HG02870 (cell line): ENCODE measurements around the gene KIF3A.

Experiments
- ATAC-seq: cut with Tn5 transposase; IDR thresholded peaks from one replicate; pipeline ENCODE4 v1.9.1; 2021; ENCODE audit warnings: mild to moderate bottlenecking, moderate library complexity; ENCODE audit not compliant: unreplicated experiment

The KIF3A gene

DNA sequence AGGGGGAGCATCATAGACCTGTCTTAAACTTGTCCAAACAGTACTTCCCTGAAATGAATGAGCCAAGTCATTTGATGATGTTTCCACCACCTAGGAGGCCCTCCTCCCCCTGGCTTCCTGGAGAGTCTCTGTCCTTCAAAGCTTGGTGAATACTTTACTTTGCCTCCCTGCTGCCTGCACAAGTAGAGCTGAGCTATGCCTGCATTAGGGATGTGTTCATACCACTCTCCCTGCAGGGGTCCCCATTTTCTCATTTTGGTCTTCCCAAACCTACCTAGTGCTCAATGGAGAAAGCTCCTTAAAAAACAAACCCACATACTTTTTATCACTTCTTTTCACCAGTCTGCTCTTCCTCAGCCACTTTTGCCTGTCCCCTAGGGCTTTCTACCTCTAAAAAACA lies 17.6 kb upstream of the KIF3A start:
- ATAC-seq, result no peak

- no peak for ATAC-seq
Measured at GRCh38 chr5:132754111-132754510, 16.8 kb upstream of the KIF3A start.

DNA sequence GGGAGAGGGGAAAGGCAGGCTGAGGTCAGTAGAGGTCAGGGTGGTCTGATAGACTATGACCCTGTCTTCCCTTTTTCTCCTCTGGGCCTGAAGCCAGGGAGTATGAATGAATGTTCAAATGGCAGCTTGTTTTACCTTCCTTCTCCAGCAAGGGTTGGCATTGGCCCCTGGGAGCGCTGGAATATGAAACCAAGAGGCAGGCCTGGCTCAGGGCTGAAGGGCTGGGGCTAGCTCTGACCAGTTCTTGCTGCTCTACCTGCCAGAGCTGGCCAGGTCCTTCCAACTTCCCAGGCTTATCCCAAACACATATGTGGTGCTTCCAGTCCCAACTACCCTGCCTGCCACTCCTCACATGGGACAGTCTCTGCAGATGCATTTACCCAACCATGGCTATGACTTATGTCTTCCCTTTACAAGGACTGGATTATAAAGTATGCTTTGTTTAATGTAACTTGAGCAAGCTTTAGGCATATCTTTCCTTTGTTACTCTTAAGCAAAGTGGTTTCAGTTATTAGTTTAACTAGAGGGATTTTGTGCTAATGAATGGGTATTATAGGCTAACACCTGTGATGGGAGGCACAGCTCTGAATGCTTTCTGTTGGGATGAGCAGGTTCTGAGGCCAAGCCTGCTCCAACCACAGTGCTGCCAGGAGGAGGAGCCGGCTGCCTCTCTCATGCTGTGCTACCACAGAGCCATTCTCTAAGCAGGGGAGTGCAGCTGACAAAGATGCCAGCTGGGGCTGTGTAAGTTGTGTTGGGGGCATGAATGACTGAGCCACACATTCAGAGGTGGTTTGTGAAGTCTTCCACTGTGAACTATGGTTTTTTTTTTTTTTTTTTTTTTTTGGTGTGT lies 16.0 kb upstream of the KIF3A start:
- no peak for ATAC-seq

GRCh38 chr5:132752581-132753125 lies 15.3 kb upstream of the KIF3A start:
- no peak for ATAC-seq

DNA sequence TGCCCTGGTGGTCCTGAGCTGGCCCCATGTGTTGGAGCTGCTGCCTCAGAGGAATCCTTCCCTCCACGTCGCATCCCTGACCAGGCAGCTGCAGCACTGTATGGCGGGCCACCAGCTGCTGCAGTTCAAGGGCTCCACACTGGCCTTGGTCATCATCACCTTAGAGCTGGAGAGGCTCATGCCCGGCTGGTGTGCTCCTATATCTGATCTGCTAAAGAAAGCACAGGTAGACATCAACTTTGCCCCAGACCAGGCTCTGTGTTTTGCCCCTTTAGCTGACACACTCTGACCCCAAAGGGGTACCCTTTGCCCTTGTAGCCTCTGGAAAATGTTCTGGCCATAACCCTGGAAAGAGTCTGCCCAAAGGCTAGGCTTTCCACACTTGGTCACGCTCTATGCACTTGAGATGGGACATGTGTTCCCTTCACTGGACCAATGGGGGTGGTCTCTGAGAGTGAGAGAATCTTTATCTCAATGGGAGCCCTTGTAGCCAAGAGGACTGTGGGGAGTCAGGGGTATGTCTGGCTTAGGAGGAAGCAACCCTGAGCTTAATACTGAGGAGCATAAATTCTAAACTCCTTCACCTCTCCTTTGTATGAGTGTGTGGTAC lies 14.7 kb upstream of the KIF3A start:
- ATAC-seq, result no peak

DNA sequence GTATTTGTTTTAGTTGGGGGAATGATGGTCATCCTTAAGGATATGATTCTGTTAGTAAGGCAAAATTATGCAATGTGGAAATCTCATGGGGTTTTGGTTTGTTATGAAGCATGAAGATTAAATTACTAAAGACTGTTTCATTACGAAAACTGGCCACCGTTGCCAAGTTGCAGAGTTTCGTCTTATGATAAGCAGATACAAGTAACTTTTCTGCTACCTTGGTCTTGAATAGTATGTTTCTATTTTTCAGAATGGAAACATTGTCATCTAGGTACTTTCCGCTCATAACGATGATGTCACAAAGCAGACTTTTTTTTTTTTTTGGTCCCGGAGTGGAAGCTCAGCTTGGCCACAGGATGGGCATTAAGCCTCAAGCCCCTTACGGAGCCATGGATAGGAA lies 14.1 kb upstream of the KIF3A start:
- ATAC-seq, result peak; percentile 41

- ATAC-seq, result peak; percentile 42
Measured at GRCh38 chr5:132750471-132751230, 13.3 kb upstream of the KIF3A start.

DNA sequence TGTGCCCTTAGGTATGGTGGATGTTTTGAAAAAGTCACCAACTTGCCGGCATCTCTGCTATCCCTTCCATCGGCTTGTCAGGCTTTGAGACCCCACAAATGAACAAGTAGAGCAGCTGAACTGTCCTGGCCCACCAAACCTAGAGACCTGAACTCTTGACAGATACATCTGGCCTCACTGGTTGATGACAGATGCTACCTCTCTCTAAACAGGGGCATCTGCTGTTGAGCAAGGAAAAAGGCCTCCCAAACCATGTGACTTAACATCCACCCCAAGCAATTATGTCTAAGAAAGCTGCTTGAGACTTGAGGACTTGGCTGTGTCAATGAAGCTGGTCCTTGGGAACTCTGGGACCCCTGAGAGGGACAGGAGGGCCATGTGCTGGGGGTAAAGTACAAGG lies 12.2 kb upstream of the KIF3A start:
- ATAC-seq, result no peak

- ATAC-seq, result no peak
Measured at GRCh38 chr5:132748522-132749000, 11.2 kb upstream of the KIF3A start.

DNA sequence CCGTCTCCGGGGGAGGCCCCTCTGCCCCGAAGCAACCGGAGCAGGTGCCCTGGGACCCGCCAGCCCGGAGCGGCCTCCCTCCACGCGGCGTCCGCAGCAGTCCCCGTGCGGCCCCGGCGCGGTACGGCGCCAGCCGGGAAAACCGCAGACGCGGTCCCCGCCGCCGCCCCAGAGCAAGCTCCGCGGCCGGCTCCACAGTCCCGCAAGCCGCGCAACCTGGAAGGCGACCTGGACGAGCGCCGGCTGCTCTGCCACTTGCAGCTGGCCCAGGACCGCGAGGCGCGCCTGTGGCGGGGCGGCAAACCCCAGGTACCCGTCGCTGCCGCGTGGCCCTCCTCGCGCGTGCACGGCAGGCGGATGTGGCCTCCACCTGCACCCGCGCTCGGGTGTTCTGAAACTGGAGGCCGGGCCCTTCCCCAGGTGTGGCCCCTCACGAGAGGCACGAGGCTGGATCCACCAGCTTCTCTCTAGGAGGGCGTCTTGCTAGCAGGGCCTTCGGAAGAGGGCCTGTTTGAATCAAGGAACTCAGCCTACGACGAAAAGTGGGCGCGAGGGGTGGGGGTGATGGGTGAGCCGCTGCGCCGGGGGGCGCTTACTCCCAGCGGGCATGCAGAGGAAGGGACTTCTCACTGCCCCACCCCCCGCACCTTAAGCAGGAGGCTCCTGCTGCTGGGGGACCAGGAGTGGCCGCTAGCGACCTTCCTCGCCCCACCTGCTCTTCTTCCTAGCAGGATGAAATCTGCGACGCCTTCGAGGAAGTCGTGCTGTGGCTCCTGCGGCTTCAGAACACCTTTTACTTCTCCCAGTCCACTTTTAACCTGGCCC lies 10.5 kb upstream of the KIF3A start:
- ATAC-seq, result no peak

DNA sequence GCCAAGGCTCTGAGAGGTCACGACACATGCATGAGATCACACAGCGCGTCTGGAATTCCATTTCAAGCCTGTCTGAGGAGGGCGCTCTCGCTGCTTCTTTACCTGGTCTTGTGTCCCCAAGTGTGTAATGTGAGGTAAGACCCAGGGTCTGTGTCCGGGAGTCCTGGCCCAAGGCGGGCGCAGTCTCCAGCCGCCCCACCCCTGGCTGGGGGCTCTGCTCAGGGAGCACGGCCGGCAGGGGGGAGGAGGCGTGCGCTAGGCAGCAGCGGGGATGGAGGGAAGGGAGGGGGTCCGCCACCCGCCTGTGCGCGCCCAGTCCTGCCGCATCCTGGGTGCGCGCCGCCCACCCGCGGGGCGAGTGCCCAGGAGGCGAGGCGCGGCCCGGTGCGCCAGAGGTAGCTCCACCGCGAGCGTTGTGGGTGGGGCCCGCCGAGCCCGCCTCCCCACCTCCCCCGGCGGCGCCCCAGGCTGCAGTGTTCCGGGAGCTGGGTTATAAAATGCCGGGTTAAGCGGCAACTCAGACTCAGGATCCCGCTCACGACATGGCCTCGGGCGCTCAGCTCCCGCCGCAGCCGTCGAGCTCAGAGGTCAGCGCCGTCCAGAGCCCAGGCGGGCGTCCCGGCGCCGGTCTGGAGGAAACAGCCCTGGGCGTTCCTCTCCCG lies 9.7 kb upstream of the KIF3A start, which contains the start of gene CCNI2:
Gene CCNI2 (plus strand): TSS at position 473 of the 662 bp plus-strand sequence. CDS start 70 bp downstream, at position 543.
- ATAC-seq, result no peak

- ATAC-seq, result no peak
Measured at GRCh38 chr5:132746592-132746953, 9.2 kb upstream of the KIF3A start.

DNA sequence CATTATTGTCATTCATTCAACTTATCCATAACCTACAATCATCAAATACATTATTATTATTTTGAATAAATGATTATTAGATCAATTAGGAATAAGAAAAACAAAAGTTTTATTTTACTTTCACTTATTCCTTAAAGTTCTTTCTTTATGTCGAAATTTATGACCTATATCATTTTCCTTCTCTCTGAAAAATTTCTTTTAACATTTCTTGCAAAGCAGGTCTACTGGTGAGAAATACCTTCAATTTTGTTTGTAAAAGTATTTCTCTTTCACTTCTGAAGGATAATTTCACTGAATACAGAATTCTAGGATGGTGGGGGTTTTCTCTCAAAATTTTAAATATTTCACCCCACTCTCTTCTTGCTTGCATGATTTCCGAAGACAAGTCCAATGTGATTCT lies 7.3 kb upstream of the KIF3A start:
- no peak for ATAC-seq

GRCh38 chr5:132742626-132743025 lies 5.3 kb upstream of the KIF3A start:
- no peak for ATAC-seq

- no peak for ATAC-seq
Measured at GRCh38 chr5:132742158-132742557, 4.8 kb upstream of the KIF3A start.

DNA sequence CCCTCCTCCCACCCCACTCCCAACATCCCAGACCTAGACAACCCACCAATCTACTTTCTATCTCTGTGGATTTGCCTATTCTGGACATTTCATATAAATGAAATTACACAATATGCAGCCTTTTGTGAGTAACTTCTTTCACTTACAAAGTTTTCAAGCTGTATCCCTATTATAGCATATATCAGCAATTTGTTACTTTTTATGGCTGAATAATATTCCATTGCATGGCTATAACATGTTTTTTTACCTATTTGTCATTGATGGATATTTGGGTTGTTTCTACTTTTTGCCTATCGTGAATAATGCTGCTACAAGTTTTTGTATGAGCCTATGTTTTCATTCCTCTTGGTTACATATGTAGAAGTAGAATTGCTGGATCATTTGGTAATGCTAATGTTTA lies 1.9 kb upstream of the KIF3A start:
- ATAC-seq, result no peak

DNA sequence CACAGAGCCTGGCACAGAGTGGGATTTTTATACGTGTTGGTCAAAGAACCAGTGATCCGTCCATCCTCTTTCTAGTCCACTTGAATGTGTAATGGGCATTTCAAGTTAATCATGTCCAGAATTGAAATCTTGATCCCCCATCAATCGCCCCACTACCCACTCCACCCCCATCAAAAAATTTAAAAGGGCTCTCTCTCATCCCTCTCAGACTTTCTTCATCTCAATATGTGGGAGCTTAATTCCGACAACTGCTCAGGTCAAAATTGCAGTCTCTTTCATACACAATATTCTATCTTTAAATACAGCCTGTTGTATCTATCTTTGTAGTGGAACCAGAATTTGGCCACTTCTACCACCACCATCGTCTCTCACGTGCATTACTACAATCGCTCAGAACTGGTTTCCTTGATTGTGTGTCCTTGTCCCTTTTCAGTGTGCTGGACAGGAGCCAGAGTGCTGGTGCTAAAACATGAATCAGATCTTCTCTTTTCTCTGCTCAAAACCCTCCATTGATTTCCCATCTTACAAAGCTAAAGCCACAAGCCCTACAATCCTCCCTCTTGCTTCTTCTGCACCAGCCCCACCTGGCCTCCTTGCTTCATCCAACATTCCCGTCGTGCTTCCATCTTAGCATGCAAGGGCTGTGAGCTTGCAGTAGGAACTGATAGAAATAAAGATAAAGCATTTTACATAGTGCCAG lies 786 bp upstream of the KIF3A start:
- ATAC-seq, result no peak

DNA sequence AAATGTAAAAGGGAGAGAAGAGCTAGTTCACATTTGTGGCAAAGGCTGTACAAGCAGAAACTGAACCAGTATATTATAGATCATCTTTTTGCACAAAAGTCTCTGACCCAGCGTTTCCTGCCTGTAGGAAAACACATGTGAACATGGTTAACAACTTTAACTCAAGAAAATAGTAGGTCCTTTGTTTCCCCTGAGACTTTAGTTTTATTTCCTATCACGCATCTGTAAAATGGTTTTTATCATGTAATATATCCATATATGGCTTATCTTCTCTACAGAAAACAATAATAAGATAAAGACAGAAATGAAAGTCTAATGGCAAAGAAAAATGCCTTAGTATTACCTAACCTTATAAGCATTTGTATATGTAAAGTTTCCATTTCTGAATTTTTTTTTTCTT lies 2.7 kb downstream of the KIF3A start:
- ATAC-seq, result no peak

GRCh38 chr5:132733499-132734148 lies 3.7 kb downstream of the KIF3A start:
- no peak for ATAC-seq
